Esophagus muscularis mucosa (tissue), 4 donors: ENCODE data around the gene POLR2J3.
"Not testable (repeated sequence)": the region's sequence is repeated elsewhere in the genome, so short reads cannot be mapped to it uniquely, and the experiment has no call there.

Experiments
- EP300 ChIP-seq: sonication (generic); formaldehyde crosslinking; IDR thresholded peaks from one replicate; pipeline ENCODE4 v1.6.1; 2017; ENCODE audit warnings: antibody characterized with exemption
- POLR2A ChIP-seq: fragments of 450-650 bp; IDR thresholded peaks from one replicate; pipeline ENCODE4 v1.6.1; 2017; ENCODE audit warnings: antibody characterized with exemption, moderate library complexity, mild to moderate bottlenecking, low read depth
- POLR2AphosphoS5 ChIP-seq, 2 donors: sonication (generic); formaldehyde crosslinking; IDR thresholded peaks; one replicate each; pipeline ENCODE4 v1.6.1; 2017; ENCODE audit warnings: antibody characterized with exemption in 2 of 2
- TF ChIP-seq, protein P1 (sequence below), 3 experiments: fragments of 200-600 bp in 2 of 3; fragments of 450-650 bp in 1 of 3; sonication (generic) in 2 of 3; IDR thresholded peaks; one replicate each; pipeline ENCODE4 v1.5.1; 2017 to 2019; ENCODE audit warnings: antibody characterized with exemption in 3 of 3, mild to moderate bottlenecking in 2 of 3, moderate library complexity in 1 of 3

- TF ChIP-seq, protein P1, sequence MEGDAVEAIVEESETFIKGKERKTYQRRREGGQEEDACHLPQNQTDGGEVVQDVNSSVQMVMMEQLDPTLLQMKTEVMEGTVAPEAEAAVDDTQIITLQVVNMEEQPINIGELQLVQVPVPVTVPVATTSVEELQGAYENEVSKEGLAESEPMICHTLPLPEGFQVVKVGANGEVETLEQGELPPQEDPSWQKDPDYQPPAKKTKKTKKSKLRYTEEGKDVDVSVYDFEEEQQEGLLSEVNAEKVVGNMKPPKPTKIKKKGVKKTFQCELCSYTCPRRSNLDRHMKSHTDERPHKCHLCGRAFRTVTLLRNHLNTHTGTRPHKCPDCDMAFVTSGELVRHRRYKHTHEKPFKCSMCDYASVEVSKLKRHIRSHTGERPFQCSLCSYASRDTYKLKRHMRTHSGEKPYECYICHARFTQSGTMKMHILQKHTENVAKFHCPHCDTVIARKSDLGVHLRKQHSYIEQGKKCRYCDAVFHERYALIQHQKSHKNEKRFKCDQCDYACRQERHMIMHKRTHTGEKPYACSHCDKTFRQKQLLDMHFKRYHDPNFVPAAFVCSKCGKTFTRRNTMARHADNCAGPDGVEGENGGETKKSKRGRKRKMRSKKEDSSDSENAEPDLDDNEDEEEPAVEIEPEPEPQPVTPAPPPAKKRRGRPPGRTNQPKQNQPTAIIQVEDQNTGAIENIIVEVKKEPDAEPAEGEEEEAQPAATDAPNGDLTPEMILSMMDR (IDR thresholded peaks at IDR 0.05), result not testable (repeated sequence)
- TF ChIP-seq POLR2A; POLR2AphosphoS5 (IDR thresholded peaks at IDR 0.05); EP300: not testable (repeated sequence)
These were observed 29.6 kb downstream of the POLR2J3 start for GRCh38 chr7:102542771-102543170.
